ENCODE data around the gene DBH. TPM values are rescaled to one million over a fixed set of nuclear protein-coding genes. Genes with fewer than 3 reads are reported as not detected.

The DBH gene
- not detected in 2 replicates for total RNA-seq

GRCh38 chr9:133635533-133636531 is at the start of gene DBH:
DBH (plus strand) TSS chr9:133636363; CDS start chr9:133636372, 9 bp downstream.
- no peak for DNase-seq (ENCODE audit: low read depth, low spot score)

GRCh38 chr9:133587051-133587450 is 49.1 kb upstream of the DBH start:
- DNase-seq (ENCODE audit: low read depth, low spot score) = no peak

- no peak for DNase-seq (ENCODE audit: low read depth, low spot score)
These were observed 48.7 kb upstream of the DBH start for GRCh38 chr9:133587466-133587865.

- DNase-seq (ENCODE audit: low read depth, low spot score) = no peak
These were observed 46.5 kb upstream of the DBH start for GRCh38 chr9:133589454-133590227.

- DNase-seq (ENCODE audit: low read depth, low spot score) = no peak
These were observed 45.8 kb upstream of the DBH start for GRCh38 chr9:133590231-133590855.

- DNase-seq (ENCODE audit: low read depth, low spot score) = no peak
These were observed 44.9 kb upstream of the DBH start for GRCh38 chr9:133591116-133591910.

GRCh38 chr9:133591985-133592384 is 44.2 kb upstream of the DBH start:
- DNase-seq (ENCODE audit: low read depth, low spot score) = no peak

- DNase-seq (ENCODE audit: low read depth, low spot score) = no peak
These were observed 43.3 kb upstream of the DBH start for GRCh38 chr9:133592731-133593409.

GRCh38 chr9:133593587-133594253 is 42.4 kb upstream of the DBH start:
- no peak for DNase-seq (ENCODE audit: low read depth, low spot score)

- no peak for DNase-seq (ENCODE audit: low read depth, low spot score)
These were observed 41.9 kb upstream of the DBH start for GRCh38 chr9:133594310-133594709.

GRCh38 chr9:133595910-133596309 is 40.3 kb upstream of the DBH start:
- no peak for DNase-seq (ENCODE audit: low read depth, low spot score)

GRCh38 chr9:133597316-133597957 is 38.7 kb upstream of the DBH start:
- DNase-seq (ENCODE audit: low read depth, low spot score) = no peak

GRCh38 chr9:133598978-133599377 is 37.2 kb upstream of the DBH start:
- no peak for DNase-seq (ENCODE audit: low read depth, low spot score)

GRCh38 chr9:133599470-133600173 is 36.5 kb upstream of the DBH start:
- no peak for DNase-seq (ENCODE audit: low read depth, low spot score)

GRCh38 chr9:133600739-133601138 is 35.4 kb upstream of the DBH start:
- no peak for DNase-seq (ENCODE audit: low read depth, low spot score)

- no peak for DNase-seq (ENCODE audit: low read depth, low spot score)
These were observed 34.4 kb upstream of the DBH start for GRCh38 chr9:133601746-133602145.

GRCh38 chr9:133602277-133602676 is 33.9 kb upstream of the DBH start:
- no peak for DNase-seq (ENCODE audit: low read depth, low spot score)

- DNase-seq (ENCODE audit: low read depth, low spot score) = no peak
These were observed 32.8 kb upstream of the DBH start for GRCh38 chr9:133603135-133603927.

Measured in pulmonary artery endothelial cell (primary cell).